ENCODE data around the gene MSH5. TPM values are rescaled to one million over a fixed set of nuclear protein-coding genes. Genes with fewer than 3 reads are reported as not detected.
A peak's percentile ranks its signal among the peaks of the same experiment; 100 is the strongest.

The MSH5 gene
- total and polyA plus RNA-seq, 9 of the 15 experiments (the other 6 are each of a cell fraction or from before 2014, with no cell fraction given) = 12.5 to 104 (median 46.6) TPM

DNA sequence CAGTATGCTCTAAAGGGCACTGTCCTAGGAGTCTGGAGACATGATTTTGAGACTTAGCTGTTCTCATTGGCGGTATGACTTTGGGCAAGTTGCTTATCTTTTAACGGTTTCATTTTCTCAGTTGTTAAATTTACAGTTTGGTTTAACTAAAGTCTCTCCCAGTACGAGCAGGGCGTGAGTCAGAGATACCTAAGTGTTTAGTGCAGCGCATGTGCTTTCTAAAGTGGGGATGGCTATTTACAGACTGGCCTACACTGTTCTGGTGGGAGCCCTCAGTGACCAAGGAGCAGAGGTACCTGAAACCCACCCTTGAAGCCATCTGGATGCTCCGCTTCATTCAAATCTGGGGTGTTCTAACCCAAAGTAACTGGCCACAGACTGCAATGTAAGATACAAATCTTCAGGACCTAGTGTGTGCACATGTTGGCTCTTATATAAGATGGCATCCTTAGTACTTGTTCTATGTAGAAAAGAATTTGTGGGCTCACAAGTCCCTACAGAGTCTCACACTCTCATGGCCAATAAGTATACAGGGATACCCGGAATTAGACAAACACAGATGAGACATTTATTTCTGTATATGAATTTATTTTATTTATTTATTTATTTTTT, 10.7 kb downstream of the MSH5 start (continued):
- TF ChIP-seq MAZ (CRISPR knock-in tag; conservative IDR thresholded peaks at IDR 0.05 in 1 of 2, IDR thresholded peaks at IDR 0.05 in 1 of 2) (peak in 1 of 2 experiments; percentile 36; a peak in 1 of 4 replicates), BHLHE40 (IDR thresholded peaks at IDR 0.05; ENCODE audit: low read length) (no peak), TARDBP (IDR thresholded peaks at IDR 0.05) (no peak), ZNF134 (CRISPR knock-in tag; conservative IDR thresholded peaks at IDR 0.05) (no peak), GABPB2 (CRISPR knock-in tag; conservative IDR thresholded peaks at IDR 0.05) (no peak), JUN (IDR thresholded peaks at IDR 0.05; ENCODE audit: borderline replicate concordance, low read depth, low read length) (no peak; the same call in 1 of the 2 replicates), JUN (CRISPR knock-in tag; IDR thresholded peaks at IDR 0.05; ENCODE audit: borderline replicate concordance) (no peak), HSF4 (CRISPR knock-in tag; IDR thresholded peaks at IDR 0.05; ENCODE audit: borderline replicate concordance) (no peak), ZNF174 (CRISPR knock-in tag; IDR thresholded peaks at IDR 0.05) (0 out of 2 replicates have a peak, but pooled peaks have one; percentile 74), ZNF551 (CRISPR knock-in tag; IDR thresholded peaks at IDR 0.05) (no peak), CREBBP (IDR thresholded peaks at IDR 0.05; ENCODE audit: low read depth, low read length) (no peak), CHCHD3 (CRISPR knock-in tag; IDR thresholded peaks at IDR 0.05) (no peak), ZKSCAN3 (CRISPR knock-in tag; IDR thresholded peaks at IDR 0.05) (no peak), BRF1 (IDR thresholded peaks at IDR 0.05; ENCODE audit: borderline replicate concordance, extremely low read depth, insufficient read length) (no peak), SUPT5H (IDR thresholded peaks at IDR 0.05) (no peak)
- TF ChIP-seq, protein P1, sequence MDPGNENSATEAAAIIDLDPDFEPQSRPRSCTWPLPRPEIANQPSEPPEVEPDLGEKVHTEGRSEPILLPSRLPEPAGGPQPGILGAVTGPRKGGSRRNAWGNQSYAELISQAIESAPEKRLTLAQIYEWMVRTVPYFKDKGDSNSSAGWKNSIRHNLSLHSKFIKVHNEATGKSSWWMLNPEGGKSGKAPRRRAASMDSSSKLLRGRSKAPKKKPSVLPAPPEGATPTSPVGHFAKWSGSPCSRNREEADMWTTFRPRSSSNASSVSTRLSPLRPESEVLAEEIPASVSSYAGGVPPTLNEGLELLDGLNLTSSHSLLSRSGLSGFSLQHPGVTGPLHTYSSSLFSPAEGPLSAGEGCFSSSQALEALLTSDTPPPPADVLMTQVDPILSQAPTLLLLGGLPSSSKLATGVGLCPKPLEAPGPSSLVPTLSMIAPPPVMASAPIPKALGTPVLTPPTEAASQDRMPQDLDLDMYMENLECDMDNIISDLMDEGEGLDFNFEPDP (CRISPR knock-in tag; IDR thresholded peaks at IDR 0.05) = peak; percentile 66; the same call in 1 of the 2 replicates
- TF ChIP-seq, protein P2, sequence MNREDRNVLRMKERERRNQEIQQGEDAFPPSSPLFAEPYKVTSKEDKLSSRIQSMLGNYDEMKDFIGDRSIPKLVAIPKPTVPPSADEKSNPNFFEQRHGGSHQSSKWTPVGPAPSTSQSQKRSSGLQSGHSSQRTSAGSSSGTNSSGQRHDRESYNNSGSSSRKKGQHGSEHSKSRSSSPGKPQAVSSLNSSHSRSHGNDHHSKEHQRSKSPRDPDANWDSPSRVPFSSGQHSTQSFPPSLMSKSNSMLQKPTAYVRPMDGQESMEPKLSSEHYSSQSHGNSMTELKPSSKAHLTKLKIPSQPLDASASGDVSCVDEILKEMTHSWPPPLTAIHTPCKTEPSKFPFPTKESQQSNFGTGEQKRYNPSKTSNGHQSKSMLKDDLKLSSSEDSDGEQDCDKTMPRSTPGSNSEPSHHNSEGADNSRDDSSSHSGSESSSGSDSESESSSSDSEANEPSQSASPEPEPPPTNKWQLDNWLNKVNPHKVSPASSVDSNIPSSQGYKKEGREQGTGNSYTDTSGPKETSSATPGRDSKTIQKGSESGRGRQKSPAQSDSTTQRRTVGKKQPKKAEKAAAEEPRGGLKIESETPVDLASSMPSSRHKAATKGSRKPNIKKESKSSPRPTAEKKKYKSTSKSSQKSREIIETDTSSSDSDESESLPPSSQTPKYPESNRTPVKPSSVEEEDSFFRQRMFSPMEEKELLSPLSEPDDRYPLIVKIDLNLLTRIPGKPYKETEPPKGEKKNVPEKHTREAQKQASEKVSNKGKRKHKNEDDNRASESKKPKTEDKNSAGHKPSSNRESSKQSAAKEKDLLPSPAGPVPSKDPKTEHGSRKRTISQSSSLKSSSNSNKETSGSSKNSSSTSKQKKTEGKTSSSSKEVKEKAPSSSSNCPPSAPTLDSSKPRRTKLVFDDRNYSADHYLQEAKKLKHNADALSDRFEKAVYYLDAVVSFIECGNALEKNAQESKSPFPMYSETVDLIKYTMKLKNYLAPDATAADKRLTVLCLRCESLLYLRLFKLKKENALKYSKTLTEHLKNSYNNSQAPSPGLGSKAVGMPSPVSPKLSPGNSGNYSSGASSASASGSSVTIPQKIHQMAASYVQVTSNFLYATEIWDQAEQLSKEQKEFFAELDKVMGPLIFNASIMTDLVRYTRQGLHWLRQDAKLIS (CRISPR knock-in tag; IDR thresholded peaks at IDR 0.05) = no peak
- TF ChIP-seq, protein P3, sequence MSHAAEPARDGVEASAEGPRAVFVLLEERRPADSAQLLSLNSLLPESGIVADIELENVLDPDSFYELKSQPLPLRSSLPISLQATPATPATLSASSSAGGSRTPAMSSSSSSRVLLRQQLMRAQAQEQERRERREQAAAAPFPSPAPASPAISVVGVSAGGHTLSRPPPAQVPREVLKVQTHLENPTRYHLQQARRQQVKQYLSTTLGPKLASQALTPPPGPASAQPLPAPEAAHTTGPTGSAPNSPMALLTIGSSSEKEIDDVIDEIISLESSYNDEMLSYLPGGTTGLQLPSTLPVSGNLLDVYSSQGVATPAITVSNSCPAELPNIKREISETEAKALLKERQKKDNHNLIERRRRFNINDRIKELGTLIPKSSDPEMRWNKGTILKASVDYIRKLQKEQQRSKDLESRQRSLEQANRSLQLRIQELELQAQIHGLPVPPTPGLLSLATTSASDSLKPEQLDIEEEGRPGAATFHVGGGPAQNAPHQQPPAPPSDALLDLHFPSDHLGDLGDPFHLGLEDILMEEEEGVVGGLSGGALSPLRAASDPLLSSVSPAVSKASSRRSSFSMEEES (CRISPR knock-in tag; IDR thresholded peaks at IDR 0.05) = no peak
- TF ChIP-seq, protein P4, sequence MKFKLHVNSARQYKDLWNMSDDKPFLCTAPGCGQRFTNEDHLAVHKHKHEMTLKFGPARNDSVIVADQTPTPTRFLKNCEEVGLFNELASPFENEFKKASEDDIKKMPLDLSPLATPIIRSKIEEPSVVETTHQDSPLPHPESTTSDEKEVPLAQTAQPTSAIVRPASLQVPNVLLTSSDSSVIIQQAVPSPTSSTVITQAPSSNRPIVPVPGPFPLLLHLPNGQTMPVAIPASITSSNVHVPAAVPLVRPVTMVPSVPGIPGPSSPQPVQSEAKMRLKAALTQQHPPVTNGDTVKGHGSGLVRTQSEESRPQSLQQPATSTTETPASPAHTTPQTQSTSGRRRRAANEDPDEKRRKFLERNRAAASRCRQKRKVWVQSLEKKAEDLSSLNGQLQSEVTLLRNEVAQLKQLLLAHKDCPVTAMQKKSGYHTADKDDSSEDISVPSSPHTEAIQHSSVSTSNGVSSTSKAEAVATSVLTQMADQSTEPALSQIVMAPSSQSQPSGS (CRISPR knock-in tag; IDR thresholded peaks at IDR 0.05) = no peak
- TF ChIP-seq, protein P5, sequence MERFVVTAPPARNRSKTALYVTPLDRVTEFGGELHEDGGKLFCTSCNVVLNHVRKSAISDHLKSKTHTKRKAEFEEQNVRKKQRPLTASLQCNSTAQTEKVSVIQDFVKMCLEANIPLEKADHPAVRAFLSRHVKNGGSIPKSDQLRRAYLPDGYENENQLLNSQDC (CRISPR knock-in tag; IDR thresholded peaks at IDR 0.05) = no peak
